K562 (cell line): ENCODE results near the gene LONP1. TPM values are rescaled to one million over a fixed set of nuclear protein-coding genes. Genes with fewer than 3 reads are reported as not detected.

Experiments
- ATAC-seq: fragments of 200-7000 bp; cut with Tn5 transposase; 3 replicates; pipeline ENCODE4 v1.9.1; 2020; ENCODE audit warnings: moderate library complexity
- BruUV-seq: library from RNA; stranded (reverse); fragments of 400-500 nt; replicated peaks from 2 replicates; lab custom pipeline; 2021; lab: Mats Ljungman, UMichigan
- CTCF ChIA-PET: fragments of 300-600 bp; formaldehyde crosslinking; extraction: SDS; loops from one replicate; lab custom pipeline; 2021; ENCODE audit warnings: low intra/inter-chr PET ratio; lab: Yijun Ruan, JAX
- POLR2A ChIA-PET: fragments of 300-600, 350-650 bp; sonication (Branson Sonifier 250); formaldehyde crosslinking; extraction: SDS; loops from one replicate; lab custom pipeline; 2021; ENCODE audit warnings: antibody characterized with exemption, inconsistent platforms; lab: Yijun Ruan, JAX
- DNase-seq, 4 experiments: peaks; one replicate each; pipeline versions ENCODE4 v3.0.0 to v3.0.0-alpha.2; 2011 to 2018; ENCODE audit warnings: low spot score in 3 of 4, mixed read lengths in 3 of 4; ENCODE audit errors: extremely low read depth in 1 of 4
- FAIRE-seq: peaks from 2 replicates; lab custom pipeline; 2011; peaks lifted over from hg19 to GRCh38; lab: Jason Lieb, UNC
- H2AFZ ChIP-seq: 2 replicates; pipeline ENCODE4 v1.6.0; 2011; ENCODE audit warnings: low read depth, low read length, control low read depth, inconsistent platforms
- H3K27ac ChIP-seq: fragments of 200-600 bp; 3 replicates; pipeline ENCODE4 v1.8.0; 2011; ENCODE audit warnings: low read depth, mild to moderate bottlenecking, control low read depth, inconsistent platforms, low read length, moderate library complexity, mixed read lengths; ENCODE audit errors: extremely low read depth
- H3K27me3 ChIP-seq, 2 experiments: fragments of 300-600 bp in 1 of 2; 2 replicates in 1 of 2; 3 replicates in 1 of 2; pipeline versions ENCODE4 v1.6.0 to v1.8.0; 2011; ENCODE audit warnings: inconsistent platforms in 2 of 2, low read length in 2 of 2, mild to moderate bottlenecking in 1 of 2, mixed read lengths in 1 of 2, moderate library complexity in 1 of 2; ENCODE audit not compliant: control insufficient read depth in 2 of 2, insufficient read depth in 2 of 2
- H3K36me3 ChIP-seq: fragments of 300-600 bp; 3 replicates; pipeline ENCODE4 v1.8.0; 2011; ENCODE audit warnings: mild to moderate bottlenecking, low read length, inconsistent platforms; ENCODE audit not compliant: control insufficient read depth, insufficient read depth
- H3K4me1 ChIP-seq, 2 experiments: fragments of 200-600 bp in 1 of 2; replicated peaks in 1 of 2; 2 replicates in 1 of 2; 3 replicates in 1 of 2; pipeline versions ENCODE4 v1.5.1 to v1.8.0; 2011; ENCODE audit warnings: inconsistent platforms in 2 of 2, low read length in 2 of 2, mild to moderate bottlenecking in 1 of 2, mixed read lengths in 1 of 2, moderate library complexity in 1 of 2; ENCODE audit not compliant: control insufficient read depth in 2 of 2, insufficient read depth in 2 of 2
- H3K4me2 ChIP-seq: 2 replicates; pipeline ENCODE4 v1.6.1; 2011; ENCODE audit warnings: low read length, control low read depth, inconsistent platforms, mixed read lengths; ENCODE audit not compliant: insufficient read depth
- H3K4me3 ChIP-seq: fragments of 200-600 bp; sonication (generic), shearing (Covaris generic); 2 replicates; pipeline ENCODE4 v1.5.1; 2016; ENCODE audit warnings: control low read depth, inconsistent platforms
- H3K79me2 ChIP-seq: fragments of 200-600 bp; 3 replicates; pipeline ENCODE4 v1.8.0; 2011; ENCODE audit warnings: low read length, inconsistent platforms; ENCODE audit not compliant: control insufficient read depth, insufficient read depth
- H3K9ac ChIP-seq, 2 experiments: 2 replicates each; pipeline versions ENCODE4 v1.6.0 to v1.6.1; 2011; ENCODE audit warnings: low read depth in 2 of 2, low read length in 2 of 2, control low read depth in 1 of 2, inconsistent platforms in 1 of 2, mild to moderate bottlenecking in 1 of 2, mixed read lengths in 1 of 2; ENCODE audit not compliant: insufficient read depth in 1 of 2
- H3K9me1 ChIP-seq: one replicate; pipeline ENCODE4 v1.6.0; 2011; ENCODE audit warnings: inconsistent platforms, mild to moderate bottlenecking, low read length, moderate library complexity; ENCODE audit not compliant: control insufficient read depth, insufficient read depth
- H3K9me3 ChIP-seq: replicated peaks from 2 replicates; pipeline ENCODE4 v1.5.1; 2011; ENCODE audit warnings: low read depth, low read length, inconsistent platforms; ENCODE audit not compliant: control insufficient read depth, insufficient read depth
- H4K20me1 ChIP-seq: replicated peaks from 2 replicates; pipeline ENCODE4 v1.6.1; 2011; ENCODE audit warnings: low read length, inconsistent platforms, mixed read lengths; ENCODE audit not compliant: control insufficient read depth, insufficient read depth
- CHCHD3 ChIP-seq: fragments of 250-450 bp; sonication (Bioruptor Pico); IDR thresholded peaks from 2 replicates; pipeline ENCODE4 v2.1.2; 2022; ENCODE audit warnings: mild to moderate bottlenecking
- CUX1 ChIP-seq: fragments of 200-800 bp; sonication (Bioruptor generic); IDR thresholded peaks from 2 replicates; pipeline ENCODE4 v1.6.1; 2016; ENCODE audit warnings: missing genetic modification characterization, missing compliant biosample characterization
- FOXK1 ChIP-seq: sonication (generic); formaldehyde crosslinking; IDR thresholded peaks from 2 replicates; pipeline ENCODE4 v1.8.0; 2022; ENCODE audit warnings: missing genetic modification reagents, mild to moderate bottlenecking, borderline replicate concordance
- POLR2A ChIP-seq: fragments of 450-650 bp; conservative IDR thresholded peaks from 2 replicates; pipeline ENCODE4 v1.6.1; 2016
- POLR2G ChIP-seq: fragments of 200-400 bp; formaldehyde crosslinking; IDR thresholded peaks from 2 replicates; pipeline ENCODE4 v1.6.1; 2017; ENCODE audit warnings: low read depth, mild to moderate bottlenecking, antibody characterized with exemption, low read length, moderate library complexity
- POLR3A ChIP-seq: IDR thresholded peaks from 2 replicates; pipeline ENCODE4 v1.6.1; 2011; ENCODE audit warnings: borderline replicate concordance, mild to moderate bottlenecking, moderate library complexity; ENCODE audit not compliant: insufficient read length, insufficient read depth; ENCODE audit errors: extremely low read depth
- RBFOX2 ChIP-seq: fragments of 200-400 bp; formaldehyde crosslinking; IDR thresholded peaks from 2 replicates; pipeline ENCODE4 v1.6.1; 2017; ENCODE audit warnings: low read depth, mild to moderate bottlenecking, low read length, moderate library complexity
- RBM22 ChIP-seq: fragments of 200-400 bp; formaldehyde crosslinking; IDR thresholded peaks from 2 replicates; pipeline ENCODE4 v1.6.1; 2018; ENCODE audit warnings: low read length, low read depth; ENCODE audit not compliant: poor library complexity, severe bottlenecking
- RNF2 ChIP-seq: sonication (generic); IDR thresholded peaks from 2 replicates; pipeline ENCODE4 v1.6.1; 2016
- SUPT5H ChIP-seq: fragments of 450-650 bp; IDR thresholded peaks from 2 replicates; pipeline ENCODE4 v1.6.1; 2016
- TFAP4 ChIP-seq: sonication (generic); formaldehyde crosslinking; IDR thresholded peaks from 2 replicates; pipeline ENCODE4 v1.8.0; 2022; ENCODE audit warnings: missing genetic modification reagents, mild to moderate bottlenecking, moderate library complexity, borderline replicate concordance
- ZFX ChIP-seq: sonication (generic); formaldehyde crosslinking; IDR thresholded peaks from 2 replicates; pipeline ENCODE4 v1.8.0; 2022; ENCODE audit warnings: mild to moderate bottlenecking, missing genetic modification reagents, moderate library complexity
- WGBS: fragments of 100-300 bp; shearing (Covaris generic); methylation state at CpG from one replicate; pipeline ENCODE4 v1.1.6; 2016; ENCODE audit warnings: low coverage, mixed read lengths; ENCODE audit not compliant: insufficient coverage; ENCODE audit errors: missing lambda C conversion rate; 5-methylcytosine and 5-hydroxymethylcytosine counted together
- in situ Hi-C: fragments of 300-500 bp; cut with MboI; formaldehyde crosslinking; loops from 4 replicates; pipeline ENCODE4 v1.15.0; 2018; ENCODE audit warnings: inconsistent platforms, mixed read lengths
- intact Hi-C: fragments of 100-400 bp; cut with micrococcal nuclease; formaldehyde crosslinking; loops from 2 replicates; pipeline ENCODE4 v1.14.2; 2022
- polyA plus RNA-seq, 8 experiments: library from polyadenylated mRNA; depleted of rRNA in 4 of 8; stranded (reverse) in 5 of 8; unstranded in 3 of 8; fragments of >200 nt; fragmentation: Nextera tagmentation in 2 of 8; fragmentation: Illumina TruSeq in 1 of 8; extraction: Ambion mirVana in 2 of 8; extraction: Trizol in 1 of 8; gene quantifications; 2 replicates each; pipeline versions ENCODE4 v1.2.1 to v1.2.3, GENCODE V29; 2011 to 2014; ENCODE audit warnings: inconsistent platforms in 1 of 8, missing spikeins in 1 of 8
- total RNA-seq, 7 experiments: library from RNA; depleted of rRNA in 6 of 7; stranded (reverse); fragments of >200 nt in 6 of 7; fragmentation: Illumina TruSeq in 2 of 7; extraction: Trizol in 2 of 7; gene quantifications; 2 replicates each; pipeline versions ENCODE4 v1.2.1 to v1.2.3, GENCODE V29; 2011 to 2021; ENCODE audit warnings: low replicate concordance in 1 of 7

LONP1 gene
- total and polyA plus RNA-seq, 9 of the 15 experiments (the other 6 are each of a cell fraction or from before 2014, with no cell fraction given) = 1.1 to 238 (median 84.5) TPM

GRCh38 chr19:5703819-5704818 lies 15.8 kb downstream of the LONP1 start:
- ATAC-seq = no peak
- Histone ChIP-seq H3K9ac (peak overlapping the region in 1 of 2 experiments; percentile 76; a peak in 1 of 4 replicates), H3K9me3 (no peaks in the 10 kb centered on the region), H3K36me3 (peaks cover 81% of the 10 kb centered on the region; the same call in 2 of the 3 replicates), H3K9me1 (no peaks in the 10 kb centered on the region), H2AFZ (no peak overlapping the region), H3K27ac (no peak overlapping the region), H3K27me3 (no peaks in the 10 kb centered on the region), H3K79me2 (peaks cover 15% of the 10 kb centered on the region; the same call in 2 of the 3 replicates), H3K4me2 (no peak overlapping the region), H3K4me3 (no peak overlapping the region), H3K4me1 (peaks cover 0 to 25% of the 10 kb centered on the region in 2 experiments; a peak in 2 of 5 replicates), H4K20me1 (0 out of 2 replicates have a peak, but pooled peaks cover 7% of the 10 kb centered on the region)
- in situ Hi-C loops (no loop called here), intact Hi-C loops (no loop called here)
- peak in 1 of 4 experiments; percentile 7 for DNase-seq
- WGBS = 96% methylated on average over 34 of the region's 40 CpGs
- no TSS peak for BruUV-seq
- TF ChIP-seq POLR2G (peak; percentile 80), POLR3A (no peak), RNF2 (no peak), FOXK1 (CRISPR knock-in tag) (0 out of 2 replicates have a peak, but pooled peaks have one; percentile 28), POLR2A (peak; percentile 9; the same call in 1 of the 2 replicates), SUPT5H (0 out of 2 replicates have a peak, but pooled peaks have one; percentile 34), RBFOX2 (peak; percentile 70), ZFX (CRISPR knock-in tag) (0 out of 2 replicates have a peak, but pooled peaks have one; percentile 21), TFAP4 (CRISPR knock-in tag) (peak; percentile 19; the same call in 1 of the 2 replicates), CHCHD3 (CRISPR knock-in tag) (no peak), CUX1 (CRISPR knock-in tag) (no peak), RBM22 (peak; percentile 89)
- no peak for FAIRE-seq
- POLR2A ChIA-PET = interaction anchor here (0.6 to 3.3 kb wide), 8 partner anchors 8 to 18 kb away, joined by 3 to 13 read pairs (median 3); partner anchors contain the start of gene RPL36
- CTCF ChIA-PET = no interaction called here
